GM23338 (cell line): ENCODE measurements around the gene PTCHD1.

Experiments
- CTCF ChIP-seq, 2 experiments: fragments of 200-600 bp in 1 of 2; sonication (generic) in 1 of 2; conservative IDR thresholded peaks; 2 replicates each; pipeline versions ENCODE4 v1.5.1 to v1.6.1; 2016 to 2017; ENCODE audit warnings: antibody characterized with exemption in 2 of 2, low read depth in 2 of 2, mild to moderate bottlenecking in 2 of 2, moderate library complexity in 1 of 2
- EZH2 ChIP-seq: fragments of 200-600 bp; sonication (generic); IDR thresholded peaks from one replicate; pipeline ENCODE4 v1.8.0; 2017; ENCODE audit warnings: antibody characterized with exemption, mild to moderate bottlenecking, low read depth; ENCODE audit not compliant: unreplicated experiment
- POLR2AphosphoS5 ChIP-seq: IDR thresholded peaks from 2 replicates; pipeline ENCODE4 v1.6.1; 2016; ENCODE audit warnings: antibody characterized with exemption, low read depth
- REST ChIP-seq: IDR thresholded peaks from one replicate; pipeline ENCODE4 v1.6.1; 2018; ENCODE audit warnings: antibody characterized with exemption; ENCODE audit not compliant: unreplicated experiment

- TF ChIP-seq CTCF (conservative IDR thresholded peaks at IDR 0.05; ENCODE audit: low read depth in 2 of 2) (0 out of 4 replicates have a peak, but pooled peaks of 1 of the 2 experiments have one; percentile 1), EZH2 (no peak), POLR2AphosphoS5 (no peak), REST (no peak)
Observed at GRCh38 chrX:23312136-23312535, 22.5 kb upstream of the PTCHD1 start.
